Upper lobe of right lung (tissue), 1 donor: ENCODE measurements around the gene NFKBIE. TPM values are rescaled to one million over a fixed set of nuclear protein-coding genes. Genes with fewer than 3 reads are reported as not detected.

Source experiments
- ATAC-seq: fragments of 200-7000 bp; cut with Tn5 transposase; one replicate; pipeline ENCODE4 v1.9.1; 2020; ENCODE audit warnings: mild to moderate bottlenecking, moderate library complexity
- DNase-seq: peaks from one replicate; pipeline ENCODE4 v3.0.0-alpha.2; 2020
- H3K27ac ChIP-seq: fragments of 200-600 bp; one replicate; pipeline ENCODE4 v1.8.0; 2022
- H3K27me3 ChIP-seq: fragments of 200-600 bp; one replicate; pipeline ENCODE4 v1.8.0; 2022; ENCODE audit warnings: mild to moderate bottlenecking
- H3K36me3 ChIP-seq: fragments of 200-600 bp; one replicate; pipeline ENCODE4 v1.8.0; 2022
- H3K4me1 ChIP-seq: fragments of 200-600 bp; one replicate; pipeline ENCODE4 v1.8.0; 2022
- H3K4me3 ChIP-seq: fragments of 200-600 bp; one replicate; pipeline ENCODE4 v1.8.0; 2022; ENCODE audit warnings: mild to moderate bottlenecking
- H3K9me3 ChIP-seq: fragments of 200-600 bp; one replicate; pipeline ENCODE4 v1.8.0; 2022
- intact Hi-C: fragments of 100-400 bp; cut with DNase I; formaldehyde crosslinking; loops from one replicate; pipeline ENCODE4 v1.11.0; 2022
- total RNA-seq: library from RNA; stranded (reverse); fragmentation: NEBNext Ultra II Directional; extraction: Animal tissue kit (Norgen Biotek cat#: 25700); gene quantifications from one replicate; pipeline ENCODE4 v1.2.1, GENCODE V29; 2021
- TF ChIP-seq, protein P1 (sequence below): fragments of 200-600 bp; IDR thresholded peaks from one replicate; pipeline ENCODE4 v1.8.0; 2022; ENCODE audit warnings: antibody characterized with exemption
- donor health status: DM: no; HTN: yes; CAD: no; lungs with severe emphysema.

NFKBIE gene
- total RNA-seq, 1 donor from 2014 or later, result 7.1 TPM

DNA sequence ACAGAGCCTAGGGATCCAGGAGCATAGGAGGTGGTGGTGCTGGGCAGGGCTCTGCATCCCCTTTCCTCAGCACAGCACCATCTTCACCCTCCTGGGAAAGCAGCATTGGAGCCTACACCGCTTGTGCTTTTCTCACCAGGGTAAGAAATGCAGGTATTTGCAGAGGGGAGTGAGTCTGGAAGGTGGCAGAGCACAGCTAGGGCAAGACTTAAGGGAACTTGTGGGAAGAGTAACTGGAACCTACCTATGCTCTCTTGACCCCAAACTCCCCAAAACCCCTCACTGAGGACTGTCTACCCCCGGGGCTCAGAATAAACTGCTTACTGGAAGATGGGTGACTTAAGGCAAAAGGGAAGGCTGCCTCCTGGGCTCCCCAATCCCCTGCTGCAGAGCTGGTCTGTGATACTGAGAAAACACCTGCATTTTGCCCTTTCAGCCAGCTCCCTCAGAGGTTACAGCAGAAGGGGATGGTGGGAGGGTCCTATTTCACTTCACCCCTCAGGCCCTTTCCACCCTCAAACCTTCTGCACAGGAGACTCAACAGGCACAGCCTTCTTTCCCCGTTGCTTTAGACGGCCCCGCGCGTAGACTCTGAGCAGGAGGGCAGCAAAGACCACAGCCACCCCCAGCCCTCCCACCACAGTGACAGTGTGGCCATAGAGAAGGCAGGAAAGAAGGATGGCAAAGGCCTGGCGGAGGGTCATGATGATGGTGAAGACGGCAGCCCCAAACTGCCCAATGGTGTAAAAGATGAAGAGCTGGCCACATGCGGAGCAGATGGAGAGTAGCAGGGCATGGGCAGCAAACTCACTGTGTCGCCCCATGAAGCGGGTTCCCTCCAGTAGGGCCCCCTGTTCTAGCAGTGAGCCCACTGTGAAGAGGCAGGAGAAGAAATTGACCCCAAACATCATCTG is 10.9 kb downstream of the NFKBIE start:
- intact Hi-C loops, result no loop called here
- Histone ChIP-seq H3K27ac (no peak overlapping the region), H3K4me3 (no peak overlapping the region), H3K4me1 (peaks cover 24% of the 10 kb centered on the region), H3K27me3 (no peaks in the 10 kb centered on the region), H3K36me3 (peaks cover 59% of the 10 kb centered on the region), H3K9me3 (no peaks in the 10 kb centered on the region)
- ATAC-seq (no peak), DNase-seq (no peak)
- TF ChIP-seq, protein P1, sequence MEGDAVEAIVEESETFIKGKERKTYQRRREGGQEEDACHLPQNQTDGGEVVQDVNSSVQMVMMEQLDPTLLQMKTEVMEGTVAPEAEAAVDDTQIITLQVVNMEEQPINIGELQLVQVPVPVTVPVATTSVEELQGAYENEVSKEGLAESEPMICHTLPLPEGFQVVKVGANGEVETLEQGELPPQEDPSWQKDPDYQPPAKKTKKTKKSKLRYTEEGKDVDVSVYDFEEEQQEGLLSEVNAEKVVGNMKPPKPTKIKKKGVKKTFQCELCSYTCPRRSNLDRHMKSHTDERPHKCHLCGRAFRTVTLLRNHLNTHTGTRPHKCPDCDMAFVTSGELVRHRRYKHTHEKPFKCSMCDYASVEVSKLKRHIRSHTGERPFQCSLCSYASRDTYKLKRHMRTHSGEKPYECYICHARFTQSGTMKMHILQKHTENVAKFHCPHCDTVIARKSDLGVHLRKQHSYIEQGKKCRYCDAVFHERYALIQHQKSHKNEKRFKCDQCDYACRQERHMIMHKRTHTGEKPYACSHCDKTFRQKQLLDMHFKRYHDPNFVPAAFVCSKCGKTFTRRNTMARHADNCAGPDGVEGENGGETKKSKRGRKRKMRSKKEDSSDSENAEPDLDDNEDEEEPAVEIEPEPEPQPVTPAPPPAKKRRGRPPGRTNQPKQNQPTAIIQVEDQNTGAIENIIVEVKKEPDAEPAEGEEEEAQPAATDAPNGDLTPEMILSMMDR, result no peak

DNA sequence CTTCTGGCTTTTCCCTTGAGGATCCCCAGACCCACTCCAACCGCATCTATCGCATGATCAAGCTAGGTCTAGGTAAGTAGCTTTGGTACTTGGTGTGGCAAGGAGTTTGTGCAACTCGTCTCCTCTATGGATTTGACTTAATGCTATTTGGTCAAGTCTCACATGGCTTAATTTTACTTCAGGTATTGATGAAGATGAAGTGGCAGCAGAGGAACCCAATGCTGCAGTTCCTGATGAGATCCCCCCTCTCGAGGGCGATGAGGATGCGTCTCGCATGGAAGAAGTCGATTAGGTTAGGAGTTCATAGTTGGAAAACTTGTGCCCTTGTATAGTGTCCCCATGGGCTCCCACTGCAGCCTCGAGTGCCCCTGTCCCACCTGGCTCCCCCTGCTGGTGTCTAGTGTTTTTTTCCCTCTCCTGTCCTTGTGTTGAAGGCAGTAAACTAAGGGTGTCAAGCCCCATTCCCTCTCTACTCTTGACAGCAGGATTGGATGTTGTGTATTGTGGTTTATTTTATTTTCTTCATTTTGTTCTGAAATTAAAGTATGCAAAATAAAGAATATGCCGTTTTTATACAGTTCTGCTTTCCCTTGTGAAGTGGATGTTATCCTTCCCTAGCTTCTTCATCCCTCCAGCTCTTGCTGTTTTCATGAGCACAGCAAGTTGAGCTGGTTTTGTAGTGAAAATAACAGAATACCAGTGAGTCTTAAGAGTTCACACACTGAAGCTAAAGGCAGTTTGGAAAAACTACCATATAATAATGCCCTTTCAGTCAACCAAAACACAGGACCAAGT is 11.8 kb downstream of the NFKBIE start:
- no peak overlapping the region for H3K27ac ChIP-seq
- no peaks in the 10 kb centered on the region for H3K9me3 ChIP-seq
- peaks cover 67% of the 10 kb centered on the region for H3K36me3 ChIP-seq
- ATAC-seq, result no peak
- H3K4me1 ChIP-seq, result peaks cover 33% of the 10 kb centered on the region
- no peak for DNase-seq
- H3K27me3 ChIP-seq, result no peaks in the 10 kb centered on the region
- intact Hi-C loops, result no loop called here
- TF ChIP-seq, protein P1, result peak; percentile 48
- no peak overlapping the region for H3K4me3 ChIP-seq

DNA sequence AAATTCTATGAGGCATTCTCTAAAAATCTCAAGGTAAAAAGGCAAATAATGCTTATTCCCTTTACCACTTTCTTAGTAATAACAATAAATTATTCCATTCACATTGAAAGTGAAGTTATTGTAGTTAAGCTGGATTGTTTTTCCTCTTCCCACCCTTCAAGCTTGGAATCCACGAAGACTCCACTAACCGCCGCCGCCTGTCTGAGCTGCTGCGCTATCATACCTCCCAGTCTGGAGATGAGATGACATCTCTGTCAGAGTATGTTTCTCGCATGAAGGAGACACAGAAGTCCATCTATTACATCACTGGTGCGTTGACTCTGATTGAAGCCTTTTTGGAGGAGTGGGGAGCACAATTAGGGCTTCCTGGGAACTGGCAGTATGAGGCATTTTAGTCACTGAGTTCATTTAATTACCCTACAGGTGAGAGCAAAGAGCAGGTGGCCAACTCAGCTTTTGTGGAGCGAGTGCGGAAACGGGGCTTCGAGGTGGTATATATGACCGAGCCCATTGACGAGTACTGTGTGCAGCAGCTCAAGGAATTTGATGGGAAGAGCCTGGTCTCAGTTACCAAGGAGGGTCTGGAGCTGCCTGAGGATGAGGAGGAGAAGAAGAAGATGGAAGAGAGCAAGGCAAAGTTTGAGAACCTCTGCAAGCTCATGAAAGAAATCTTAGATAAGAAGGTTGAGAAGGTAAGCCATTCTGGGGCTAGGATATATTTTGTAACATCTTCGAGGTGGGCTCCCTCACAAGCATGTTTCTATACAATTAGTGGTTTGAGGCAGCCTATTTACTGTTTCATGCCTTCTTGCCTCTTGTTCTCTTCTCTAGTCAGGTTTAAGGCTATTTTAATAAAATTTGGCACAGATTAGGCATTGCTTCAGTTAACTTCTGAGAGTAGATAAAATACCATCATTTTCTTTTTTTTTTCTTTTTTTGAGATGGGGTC is 13.5 kb downstream of the NFKBIE start:
- DNase-seq (no peak), ATAC-seq (no peak)
- Histone ChIP-seq H3K9me3 (no peaks in the 10 kb centered on the region), H3K4me3 (no peak overlapping the region), H3K27ac (no peak overlapping the region), H3K36me3 (peaks cover 67% of the 10 kb centered on the region), H3K27me3 (no peaks in the 10 kb centered on the region), H3K4me1 (peaks cover 29% of the 10 kb centered on the region)
- intact Hi-C loops, result no loop called here
- TF ChIP-seq, protein P1, result no peak

DNA sequence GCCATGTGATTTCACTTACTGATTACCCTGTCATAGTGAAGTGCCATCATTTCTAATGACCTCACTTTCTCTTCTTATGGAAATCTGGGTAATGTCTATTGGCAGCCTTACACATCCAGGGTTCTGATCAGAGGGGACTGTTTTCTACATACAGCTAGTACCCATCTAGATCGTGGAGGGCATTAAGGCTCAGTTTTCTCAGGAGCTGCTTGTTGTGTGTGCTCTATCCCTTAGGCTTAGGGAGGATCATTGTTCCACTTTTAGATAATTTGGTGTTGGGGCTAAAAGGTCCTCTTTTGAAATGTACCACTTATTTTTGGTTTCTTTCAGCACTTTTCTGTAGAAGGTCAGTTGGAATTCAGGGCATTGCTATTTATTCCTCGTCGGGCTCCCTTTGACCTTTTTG is 14.6 kb downstream of the NFKBIE start:
- Histone ChIP-seq H3K27ac (no peak overlapping the region), H3K36me3 (peaks cover 67% of the 10 kb centered on the region), H3K4me1 (peaks cover 21% of the 10 kb centered on the region), H3K9me3 (no peaks in the 10 kb centered on the region), H3K4me3 (no peak overlapping the region), H3K27me3 (no peaks in the 10 kb centered on the region)
- no peak for DNase-seq
- TF ChIP-seq, protein P1, result no peak
- intact Hi-C loops, result no loop called here
- ATAC-seq, result no peak

DNA sequence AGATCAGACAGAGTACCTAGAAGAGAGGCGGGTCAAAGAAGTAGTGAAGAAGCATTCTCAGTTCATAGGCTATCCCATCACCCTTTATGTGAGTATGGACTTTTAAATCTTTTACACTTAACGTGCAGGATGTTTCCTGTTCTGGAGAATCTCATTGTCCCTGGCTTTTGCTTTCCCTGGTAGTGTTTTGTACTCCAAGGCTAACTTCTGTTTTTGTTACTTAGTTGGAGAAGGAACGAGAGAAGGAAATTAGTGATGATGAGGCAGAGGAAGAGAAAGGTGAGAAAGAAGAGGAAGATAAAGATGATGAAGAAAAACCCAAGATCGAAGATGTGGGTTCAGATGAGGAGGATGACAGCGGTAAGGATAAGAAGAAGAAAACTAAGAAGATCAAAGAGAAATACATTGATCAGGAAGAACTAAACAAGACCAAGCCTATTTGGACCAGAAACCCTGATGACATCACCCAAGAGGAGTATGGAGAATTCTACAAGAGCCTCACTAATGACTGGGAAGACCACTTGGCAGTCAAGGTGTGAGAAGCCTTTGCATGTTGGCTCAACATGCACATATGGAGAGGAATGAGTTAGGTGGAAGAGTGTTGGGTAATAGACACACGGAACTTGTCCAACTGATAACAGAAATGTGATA is 15.2 kb downstream of the NFKBIE start:
- peaks cover 65% of the 10 kb centered on the region for H3K36me3 ChIP-seq
- H3K4me3 ChIP-seq, result no peak overlapping the region

More for the DNA sequence above, 15.2 kb downstream of the NFKBIE start:
- intact Hi-C loops, result no loop called here
- ATAC-seq (no peak), DNase-seq (no peak)
- Histone ChIP-seq H3K27me3 (no peaks in the 10 kb centered on the region), H3K4me1 (peaks cover 21% of the 10 kb centered on the region), H3K27ac (no peak overlapping the region), H3K9me3 (no peaks in the 10 kb centered on the region)
- TF ChIP-seq, protein P1, result no peak
